HepG2 (cell line): ENCODE results near the gene CELSR3. TPM values are rescaled to one million over a fixed set of nuclear protein-coding genes. Genes with fewer than 3 reads are reported as not detected.

Experiments
- CBX1 ChIP-seq: IDR thresholded peaks from one replicate; pipeline ENCODE4 v1.6.1; 2016; ENCODE audit warnings: antibody characterized with exemption, low read depth
- GABPA ChIP-seq, 2 experiments: IDR thresholded peaks; 2 replicates each; pipeline ENCODE4 v1.6.1; 2011 to 2016; ENCODE audit warnings: low read depth in 2 of 2, low read length in 1 of 2, missing biosample characterization in 1 of 2, missing genetic modification characterization in 1 of 2
- GTF2F1 ChIP-seq: fragments of 150-350 bp; IDR thresholded peaks from 2 replicates; pipeline ENCODE4 v1.6.1; 2014; ENCODE audit warnings: low read length
- GZF1 ChIP-seq: sonication (generic); formaldehyde crosslinking; IDR thresholded peaks from 2 replicates; pipeline ENCODE4 v1.5.1; 2020; ENCODE audit warnings: mild to moderate bottlenecking, missing genetic modification reagents
- MEF2D ChIP-seq: sonication (generic); formaldehyde crosslinking; IDR thresholded peaks from 2 replicates; pipeline ENCODE4 v1.5.1; 2020; ENCODE audit warnings: mild to moderate bottlenecking, missing genetic modification reagents
- MLLT10 ChIP-seq: sonication (generic); formaldehyde crosslinking; IDR thresholded peaks from 2 replicates; pipeline ENCODE4 v1.4.0; 2020; ENCODE audit warnings: missing genetic modification reagents
- MYNN ChIP-seq: sonication (generic); formaldehyde crosslinking; IDR thresholded peaks from 2 replicates; pipeline ENCODE4 v1.4.0; 2020; ENCODE audit warnings: mild to moderate bottlenecking, low read depth, missing genetic modification reagents
- PHF20 ChIP-seq: sonication (generic); formaldehyde crosslinking; IDR thresholded peaks from 2 replicates; pipeline ENCODE4 v1.5.0; 2020; ENCODE audit warnings: mild to moderate bottlenecking, missing genetic modification reagents
- RBM39 ChIP-seq: fragments of 200-400 bp; formaldehyde crosslinking; IDR thresholded peaks from one replicate; pipeline ENCODE4 v1.6.1; 2018; ENCODE audit warnings: antibody characterized with exemption, mild to moderate bottlenecking, low read depth, low read length; ENCODE audit not compliant: poor library complexity, severe bottlenecking
- SNAI1 ChIP-seq: sonication (generic); formaldehyde crosslinking; IDR thresholded peaks from 2 replicates; pipeline ENCODE4 v1.5.0; 2020; ENCODE audit warnings: mild to moderate bottlenecking, missing genetic modification reagents, borderline replicate concordance
- SUZ12 ChIP-seq: fragments of 150-350 bp; IDR thresholded peaks from 2 replicates; pipeline ENCODE4 v1.6.1; 2014; ENCODE audit warnings: low read depth, low read length
- TBX2 ChIP-seq: sonication (generic); formaldehyde crosslinking; IDR thresholded peaks from 2 replicates; pipeline ENCODE4 v1.5.0; 2020; ENCODE audit warnings: missing genetic modification reagents, mild to moderate bottlenecking, borderline replicate concordance
- YEATS2 ChIP-seq: sonication (generic); formaldehyde crosslinking; IDR thresholded peaks from 2 replicates; pipeline ENCODE4 v1.4.0; 2020; ENCODE audit warnings: missing genetic modification reagents, borderline replicate concordance
- polyA plus RNA-seq, 8 experiments: library from polyadenylated mRNA; depleted of rRNA in 3 of 8; stranded (reverse) in 7 of 8; unstranded in 1 of 8; fragments of >200 nt; fragmentation: Illumina TruSeq in 4 of 8; extraction: Trizol in 4 of 8; gene quantifications; 2 replicates each; pipeline versions ENCODE4 v1.2.1 to v1.2.3, GENCODE V29; 2011 to 2016; ENCODE audit warnings: low read depth in 4 of 8, missing spikeins in 1 of 8, mixed read lengths in 1 of 8; ENCODE audit not compliant: insufficient read depth in 1 of 8
- total RNA-seq, 5 experiments: library from RNA; depleted of rRNA; stranded (reverse); fragments of >200 nt; fragmentation: Illumina TruSeq; extraction: Trizol; gene quantifications; 2 replicates each; pipeline ENCODE4 v1.2.3, GENCODE V29; 2016; ENCODE audit warnings: low read depth in 1 of 5
- TF ChIP-seq, protein P1 (sequence below): sonication (generic); formaldehyde crosslinking; IDR thresholded peaks from 2 replicates; pipeline ENCODE4 v1.4.0; 2020; ENCODE audit warnings: mild to moderate bottlenecking, missing genetic modification reagents
- TF ChIP-seq, protein P2 (sequence below): IDR thresholded peaks from 2 replicates; pipeline ENCODE4 v1.6.1; 2012; ENCODE audit warnings: low read depth, low read length, improper control_type of control experiment
- TF ChIP-seq, protein P3 (sequence below): sonication (generic); formaldehyde crosslinking; IDR thresholded peaks from 2 replicates; pipeline ENCODE4 v1.4.0; 2020; ENCODE audit warnings: missing genetic modification reagents

CELSR3 gene
- total and polyA plus RNA-seq, 2 of the 13 experiments (the other 11 are each of a cell fraction or from before 2014, with no cell fraction given), result 5.4 to 6.7 TPM

DNA sequence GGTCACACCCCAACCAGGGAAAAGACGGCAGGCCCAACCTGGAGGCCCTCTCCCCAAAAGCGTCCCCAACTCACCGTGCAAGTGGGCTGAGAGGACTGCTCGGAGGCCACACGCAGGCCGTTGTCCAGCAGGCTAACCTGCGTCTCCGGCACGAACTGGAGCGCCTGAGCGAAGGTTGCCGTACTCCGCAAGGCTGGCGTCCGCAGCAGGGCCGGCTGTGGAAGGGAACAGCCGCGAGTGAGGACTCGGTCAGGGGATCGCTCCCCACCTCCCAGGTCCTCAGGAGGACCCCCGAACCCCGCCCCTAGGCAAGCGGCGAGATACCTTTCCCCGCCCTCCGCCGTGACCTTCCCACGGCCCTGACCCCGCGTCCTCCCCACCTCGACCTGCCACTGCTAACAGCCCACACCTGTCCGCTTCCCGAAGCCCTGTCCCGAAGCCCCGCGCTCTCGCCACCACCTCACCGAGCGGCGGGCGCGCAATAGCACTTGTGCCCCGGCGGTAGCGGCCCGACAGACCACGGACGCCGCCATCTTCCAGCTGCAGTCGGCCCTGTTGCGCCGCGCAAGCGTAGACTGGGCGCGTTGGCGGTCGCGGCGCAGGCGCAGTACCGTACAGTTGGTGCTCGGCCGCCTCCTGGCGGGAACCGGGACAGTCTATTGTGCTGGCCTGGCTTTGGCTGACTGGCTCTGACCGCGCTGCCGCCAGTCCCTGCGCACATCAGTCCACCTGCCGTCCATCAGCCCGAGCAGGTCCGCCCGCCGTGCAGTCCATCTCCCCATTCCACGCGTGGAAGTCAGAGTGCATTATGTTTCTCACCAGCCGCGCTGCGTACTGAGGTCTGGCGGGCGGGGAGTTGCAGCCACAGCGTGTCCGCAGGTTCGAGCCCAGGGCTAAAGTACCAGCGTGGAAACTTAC lies 53.3 kb downstream of the CELSR3 start, which contains the start of gene UQCRC1 (continued):
- TF ChIP-seq PHF20 (peak; percentile 81), SUZ12 (no peak), MEF2D (peak; percentile 85), CBX1 (peak; percentile 77), GZF1 (CRISPR knock-in tag) (0 out of 2 replicates have a peak, but pooled peaks have one; percentile 74), TBX2 (CRISPR knock-in tag) (peak; percentile 94), SNAI1 (CRISPR knock-in tag) (peak; percentile 96), GTF2F1 (no peak), MYNN (CRISPR knock-in tag) (no peak), RBM39 (no peak), GABPA (IDR thresholded peaks at IDR 0.05; ENCODE audit: low read depth, low read length) (no peak), GABPA (CRISPR knock-in tag; IDR thresholded peaks at IDR 0.05; ENCODE audit: low read depth) (no peak), MLLT10 (no peak), YEATS2 (peak; percentile 79; the same call in 1 of the 2 replicates)
- TF ChIP-seq, protein P1, sequence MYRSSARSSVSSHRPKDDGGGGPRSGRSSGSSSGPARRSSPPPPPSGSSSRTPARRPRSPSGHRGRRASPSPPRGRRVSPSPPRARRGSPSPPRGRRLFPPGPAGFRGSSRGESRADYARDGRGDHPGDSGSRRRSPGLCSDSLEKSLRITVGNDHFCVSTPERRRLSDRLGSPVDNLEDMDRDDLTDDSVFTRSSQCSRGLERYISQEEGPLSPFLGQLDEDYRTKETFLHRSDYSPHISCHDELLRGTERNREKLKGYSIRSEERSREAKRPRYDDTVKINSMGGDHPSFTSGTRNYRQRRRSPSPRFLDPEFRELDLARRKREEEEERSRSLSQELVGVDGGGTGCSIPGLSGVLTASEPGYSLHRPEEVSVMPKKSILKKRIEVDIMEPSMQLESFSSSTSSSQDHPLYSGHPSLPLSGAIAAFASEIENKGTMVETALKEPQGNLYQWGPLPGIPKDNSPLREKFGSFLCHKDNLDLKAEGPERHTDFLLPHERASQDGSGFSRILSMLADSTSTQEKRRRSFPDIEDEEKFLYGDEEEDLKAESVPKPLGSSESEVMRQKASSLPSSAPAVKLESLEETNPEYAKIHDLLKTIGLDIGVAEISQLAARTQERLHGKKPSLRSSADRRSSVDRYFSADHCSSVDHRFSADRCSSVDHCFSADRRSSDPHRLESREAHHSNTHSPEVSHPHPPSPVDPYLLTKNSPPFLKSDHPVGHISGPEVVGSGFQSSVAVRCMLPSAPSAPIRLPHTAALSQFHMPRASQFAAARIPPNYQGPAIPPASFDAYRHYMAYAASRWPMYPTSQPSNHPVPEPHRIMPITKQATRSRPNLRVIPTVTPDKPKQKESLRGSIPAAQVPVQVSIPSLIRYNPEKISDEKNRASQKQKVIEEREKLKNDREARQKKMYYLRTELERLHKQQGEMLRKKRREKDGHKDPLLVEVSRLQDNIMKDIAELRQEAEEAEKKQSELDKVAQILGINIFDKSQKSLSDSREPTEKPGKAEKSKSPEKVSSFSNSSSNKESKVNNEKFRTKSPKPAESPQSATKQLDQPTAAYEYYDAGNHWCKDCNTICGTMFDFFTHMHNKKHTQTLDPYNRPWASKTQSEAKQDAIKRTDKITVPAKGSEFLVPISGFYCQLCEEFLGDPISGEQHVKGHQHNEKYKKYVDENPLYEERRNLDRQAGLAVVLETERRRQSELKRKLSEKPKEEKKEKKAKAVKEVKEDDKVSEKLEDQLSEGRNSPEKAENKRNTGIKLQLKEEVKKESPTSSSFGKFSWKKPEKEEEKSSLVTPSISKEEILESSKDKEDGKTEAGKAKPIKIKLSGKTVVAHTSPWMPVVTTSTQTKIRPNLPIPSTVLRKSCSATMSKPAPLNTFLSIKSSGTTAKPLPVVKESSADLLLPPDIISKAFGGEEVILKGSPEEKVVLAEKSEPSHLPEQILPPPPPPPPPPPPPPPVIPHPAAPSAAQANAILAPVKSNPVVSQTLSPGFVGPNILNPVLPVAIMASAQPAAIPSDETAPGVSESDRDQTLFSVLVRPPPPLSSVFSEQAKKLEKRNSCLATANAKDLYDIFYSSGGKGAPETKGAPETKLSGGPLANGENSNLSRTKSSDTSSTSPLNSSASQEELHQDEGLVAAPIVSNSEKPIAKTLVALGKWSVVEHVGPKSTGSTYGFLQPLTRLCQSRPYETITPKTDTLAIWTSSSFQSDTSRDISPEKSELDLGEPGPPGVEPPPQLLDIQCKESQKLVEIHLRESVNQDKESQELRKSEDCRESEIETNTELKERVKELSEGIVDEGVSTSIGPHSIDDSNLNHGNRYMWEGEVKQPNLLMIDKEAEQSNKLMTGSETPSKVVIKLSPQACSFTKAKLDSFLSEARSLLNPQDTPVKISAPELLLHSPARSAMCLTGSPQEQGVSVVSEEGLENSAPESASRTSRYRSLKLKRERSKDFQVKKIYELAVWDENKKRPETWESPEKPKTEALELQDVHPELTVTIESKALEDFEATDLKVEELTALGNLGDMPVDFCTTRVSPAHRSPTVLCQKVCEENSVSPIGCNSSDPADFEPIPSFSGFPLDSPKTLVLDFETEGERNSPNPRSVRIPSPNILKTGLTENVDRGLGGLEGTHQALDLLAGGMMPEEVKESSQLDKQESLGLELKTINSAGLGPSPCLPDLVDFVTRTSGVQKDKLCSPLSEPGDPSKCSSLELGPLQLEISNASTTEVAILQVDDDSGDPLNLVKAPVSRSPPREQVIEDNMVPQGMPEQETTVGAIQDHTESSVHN, result 0 out of 2 replicates have a peak, but pooled peaks have one; percentile 61
- TF ChIP-seq, protein P2, sequence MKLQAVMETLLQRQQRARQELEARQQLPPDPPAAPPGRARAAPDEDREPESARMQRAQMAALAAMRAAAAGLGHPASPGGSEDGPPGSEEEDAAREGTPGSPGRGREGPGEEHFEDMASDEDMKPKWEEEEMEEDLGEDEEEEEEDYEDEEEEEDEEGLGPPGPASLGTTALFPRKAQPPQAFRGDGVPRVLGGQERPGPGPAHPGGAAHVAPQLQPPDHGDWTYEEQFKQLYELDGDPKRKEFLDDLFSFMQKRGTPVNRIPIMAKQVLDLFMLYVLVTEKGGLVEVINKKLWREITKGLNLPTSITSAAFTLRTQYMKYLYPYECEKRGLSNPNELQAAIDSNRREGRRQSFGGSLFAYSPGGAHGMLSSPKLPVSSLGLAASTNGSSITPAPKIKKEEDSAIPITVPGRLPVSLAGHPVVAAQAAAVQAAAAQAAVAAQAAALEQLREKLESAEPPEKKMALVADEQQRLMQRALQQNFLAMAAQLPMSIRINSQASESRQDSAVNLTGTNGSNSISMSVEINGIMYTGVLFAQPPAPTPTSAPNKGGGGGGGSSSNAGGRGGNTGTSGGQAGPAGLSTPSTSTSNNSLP, result no peak
- TF ChIP-seq, protein P3, sequence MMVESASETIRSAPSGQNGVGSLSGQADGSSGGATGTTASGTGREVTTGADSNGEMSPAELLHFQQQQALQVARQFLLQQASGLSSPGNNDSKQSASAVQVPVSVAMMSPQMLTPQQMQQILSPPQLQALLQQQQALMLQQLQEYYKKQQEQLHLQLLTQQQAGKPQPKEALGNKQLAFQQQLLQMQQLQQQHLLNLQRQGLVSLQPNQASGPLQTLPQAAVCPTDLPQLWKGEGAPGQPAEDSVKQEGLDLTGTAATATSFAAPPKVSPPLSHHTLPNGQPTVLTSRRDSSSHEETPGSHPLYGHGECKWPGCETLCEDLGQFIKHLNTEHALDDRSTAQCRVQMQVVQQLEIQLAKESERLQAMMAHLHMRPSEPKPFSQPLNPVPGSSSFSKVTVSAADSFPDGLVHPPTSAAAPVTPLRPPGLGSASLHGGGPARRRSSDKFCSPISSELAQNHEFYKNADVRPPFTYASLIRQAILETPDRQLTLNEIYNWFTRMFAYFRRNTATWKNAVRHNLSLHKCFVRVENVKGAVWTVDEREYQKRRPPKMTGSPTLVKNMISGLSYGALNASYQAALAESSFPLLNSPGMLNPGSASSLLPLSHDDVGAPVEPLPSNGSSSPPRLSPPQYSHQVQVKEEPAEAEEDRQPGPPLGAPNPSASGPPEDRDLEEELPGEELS (CRISPR knock-in tag), result no peak
